GM12874 (cell line): ENCODE results near the gene TBRG1.

Experiments
- TF ChIP-seq, protein P1 (sequence below): IDR thresholded peaks from 2 replicates; pipeline ENCODE4 v1.5.1; 2011; ENCODE audit warnings: low read depth, mild to moderate bottlenecking, control low read depth, low read length, moderate library complexity; ENCODE audit not compliant: insufficient read depth

The TBRG1 gene

DNA sequence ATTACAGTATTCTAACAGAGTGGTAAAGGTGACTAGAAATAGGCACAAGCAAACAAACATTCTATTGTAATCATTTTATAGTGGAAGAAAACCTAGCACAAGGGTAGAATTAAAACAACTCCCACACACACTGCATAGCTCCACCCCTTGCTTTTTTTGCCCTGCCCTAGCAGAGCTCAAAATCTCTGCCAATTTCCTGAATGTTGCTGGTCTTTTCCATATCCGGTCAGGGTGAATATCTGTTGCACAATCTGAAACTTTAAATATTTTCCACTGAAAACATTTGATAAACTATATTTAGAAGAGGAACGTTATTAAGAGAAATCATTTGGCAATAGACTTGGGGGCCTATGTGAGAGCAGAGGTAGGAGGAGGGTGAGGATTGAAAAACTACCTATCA is 53.7 kb downstream of the TBRG1 start:
- TF ChIP-seq, protein P1, sequence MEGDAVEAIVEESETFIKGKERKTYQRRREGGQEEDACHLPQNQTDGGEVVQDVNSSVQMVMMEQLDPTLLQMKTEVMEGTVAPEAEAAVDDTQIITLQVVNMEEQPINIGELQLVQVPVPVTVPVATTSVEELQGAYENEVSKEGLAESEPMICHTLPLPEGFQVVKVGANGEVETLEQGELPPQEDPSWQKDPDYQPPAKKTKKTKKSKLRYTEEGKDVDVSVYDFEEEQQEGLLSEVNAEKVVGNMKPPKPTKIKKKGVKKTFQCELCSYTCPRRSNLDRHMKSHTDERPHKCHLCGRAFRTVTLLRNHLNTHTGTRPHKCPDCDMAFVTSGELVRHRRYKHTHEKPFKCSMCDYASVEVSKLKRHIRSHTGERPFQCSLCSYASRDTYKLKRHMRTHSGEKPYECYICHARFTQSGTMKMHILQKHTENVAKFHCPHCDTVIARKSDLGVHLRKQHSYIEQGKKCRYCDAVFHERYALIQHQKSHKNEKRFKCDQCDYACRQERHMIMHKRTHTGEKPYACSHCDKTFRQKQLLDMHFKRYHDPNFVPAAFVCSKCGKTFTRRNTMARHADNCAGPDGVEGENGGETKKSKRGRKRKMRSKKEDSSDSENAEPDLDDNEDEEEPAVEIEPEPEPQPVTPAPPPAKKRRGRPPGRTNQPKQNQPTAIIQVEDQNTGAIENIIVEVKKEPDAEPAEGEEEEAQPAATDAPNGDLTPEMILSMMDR, result no peak

GRCh38 chr11:124678416-124678815 is 55.8 kb downstream of the TBRG1 start:
- TF ChIP-seq, protein P1, result no peak

- TF ChIP-seq, protein P1, result no peak
Observed at GRCh38 chr11:124681421-124681820, 58.8 kb downstream of the TBRG1 start.

GRCh38 chr11:124682443-124682842 is 59.8 kb downstream of the TBRG1 start:
- TF ChIP-seq, protein P1, result no peak
